NCI-H226 (cell line): Measurements from ENCODE around the gene FHOD3.

ENCODE experiments used
- DNase-seq: peaks from one replicate; pipeline ENCODE4 v3.0.0-alpha.2; 2015

Gene FHOD3

DNA sequence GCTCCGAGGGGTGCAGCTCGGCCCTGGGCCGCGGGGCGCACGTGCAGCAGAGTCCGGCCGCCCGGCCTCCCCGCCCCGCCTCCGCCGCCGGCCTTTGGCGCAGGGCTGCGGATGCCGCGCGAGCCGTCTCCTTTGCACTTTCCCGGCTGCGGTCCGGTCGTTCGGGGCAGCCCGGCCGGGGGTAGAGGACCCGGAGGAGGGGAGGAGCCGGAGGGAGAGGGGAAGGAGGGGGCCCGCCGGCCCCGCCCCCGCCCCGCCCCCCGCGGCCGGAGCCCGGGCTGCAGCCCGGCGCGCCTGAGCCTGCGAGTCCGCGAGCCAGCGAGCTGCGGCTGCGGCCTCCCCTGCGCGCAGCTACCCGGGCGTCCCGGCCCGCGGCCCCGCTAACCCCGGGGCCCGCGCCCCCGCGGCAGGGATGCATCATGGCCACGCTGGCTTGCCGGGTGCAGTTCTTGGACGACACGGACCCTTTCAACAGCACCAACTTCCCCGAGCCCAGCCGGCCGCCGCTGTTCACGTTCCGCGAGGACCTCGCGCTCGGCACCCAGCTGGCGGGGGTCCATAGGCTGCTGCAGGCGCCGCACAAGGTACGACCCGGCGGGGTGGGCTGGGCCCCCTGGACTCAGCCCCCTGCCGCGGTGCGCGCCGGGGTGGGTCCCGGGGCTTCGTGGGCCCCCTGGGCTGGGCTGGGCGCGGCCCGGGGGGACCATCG lies at the start of gene FHOD3:
Gene FHOD3, plus strand, starts transcription at position 297 of the 709 bp plus-strand sequence. Its CDS starts 123 bp downstream, at position 420.
- DNase-seq: peak; percentile 36

DNA sequence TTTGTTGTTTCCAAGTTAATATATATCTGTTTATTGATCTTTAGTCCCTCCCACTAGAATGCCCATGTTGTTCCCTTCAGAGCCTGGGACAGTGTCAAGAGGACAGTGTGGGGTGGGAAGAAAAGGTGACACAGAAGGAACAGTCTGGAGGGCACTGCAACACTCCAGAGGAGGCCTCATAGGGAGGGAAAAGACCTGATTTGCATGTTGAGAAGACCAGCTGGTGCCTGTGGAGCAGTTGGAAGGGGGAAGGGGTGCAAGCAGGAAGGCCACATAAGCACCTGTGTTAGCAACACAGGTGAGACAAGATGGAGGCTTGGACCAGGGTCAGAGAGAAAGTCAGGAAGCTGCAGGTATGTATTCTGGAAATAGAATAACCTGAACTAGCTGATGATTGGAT lies 48.1 kb upstream of the FHOD3 start:
- no peak for DNase-seq

DNA sequence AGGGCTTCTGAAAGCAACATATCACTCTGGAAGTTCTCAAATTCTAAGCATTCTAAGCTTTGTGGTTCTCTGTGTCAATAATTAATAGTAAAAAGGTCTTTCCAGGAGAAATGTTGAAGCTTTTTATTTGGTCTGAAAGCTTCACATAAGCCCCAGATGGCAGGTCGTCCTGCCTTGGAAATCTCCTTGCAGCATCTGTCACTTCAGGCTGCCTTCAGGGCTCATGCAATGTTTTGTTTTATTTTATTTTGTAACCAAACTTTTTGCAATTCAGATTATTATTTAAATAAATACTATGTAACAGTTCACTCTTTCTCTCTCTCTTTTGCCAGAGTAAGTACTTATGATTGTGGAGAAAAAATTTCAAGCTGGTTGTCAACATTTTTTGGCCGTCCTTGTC lies 46.7 kb upstream of the FHOD3 start:
- no peak for DNase-seq

DNA sequence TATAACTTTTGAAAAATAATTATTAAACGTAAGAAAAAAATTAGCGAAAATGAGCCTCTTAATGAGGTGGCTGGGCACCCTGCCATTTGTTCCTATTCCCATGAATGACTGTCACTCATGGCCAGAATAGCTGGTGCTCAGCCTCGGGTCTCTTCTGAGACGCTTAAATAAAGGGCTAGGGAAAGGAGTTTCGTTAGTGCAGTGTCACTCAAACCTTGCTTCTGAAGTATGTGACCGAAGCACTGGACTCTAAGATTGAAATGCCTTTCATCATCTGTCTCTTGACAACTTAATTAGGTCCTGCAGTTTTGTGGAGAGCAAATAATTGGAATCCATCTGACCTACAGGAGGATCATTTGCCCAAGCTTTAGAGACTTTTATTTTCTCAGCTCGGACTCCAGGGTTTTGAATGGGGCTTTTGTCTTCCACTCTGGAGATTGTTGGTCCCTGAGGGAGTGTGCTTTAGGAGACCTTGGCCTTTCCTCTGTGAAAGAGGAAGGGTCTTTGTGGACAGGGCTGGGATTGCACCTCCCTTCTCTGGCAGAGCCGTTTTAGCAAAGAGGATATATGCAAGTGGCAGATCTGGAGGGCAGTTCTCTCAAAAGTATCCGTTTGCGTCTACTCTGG lies 42.3 kb upstream of the FHOD3 start:
- no peak for DNase-seq

DNA sequence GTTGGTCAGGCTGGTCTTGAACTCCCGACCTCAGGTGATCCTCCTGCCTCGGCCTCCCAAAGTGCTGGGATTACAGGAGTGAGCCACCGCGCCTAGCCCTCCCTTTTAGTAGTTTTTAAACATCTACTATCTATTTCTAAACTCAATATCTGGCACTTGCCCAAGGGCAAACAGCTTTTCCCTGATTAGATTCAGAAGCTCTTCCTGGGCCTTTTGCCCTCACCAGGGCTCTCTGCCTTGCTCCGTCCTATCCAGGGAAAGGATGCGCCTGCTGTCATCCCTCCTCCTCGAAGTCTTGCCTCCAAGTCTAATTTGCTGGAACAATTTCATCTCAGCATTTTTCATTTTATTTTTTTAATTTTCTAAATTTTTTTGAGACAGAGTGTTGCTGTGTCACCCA lies 41.4 kb upstream of the FHOD3 start:
- DNase-seq: no peak

DNA sequence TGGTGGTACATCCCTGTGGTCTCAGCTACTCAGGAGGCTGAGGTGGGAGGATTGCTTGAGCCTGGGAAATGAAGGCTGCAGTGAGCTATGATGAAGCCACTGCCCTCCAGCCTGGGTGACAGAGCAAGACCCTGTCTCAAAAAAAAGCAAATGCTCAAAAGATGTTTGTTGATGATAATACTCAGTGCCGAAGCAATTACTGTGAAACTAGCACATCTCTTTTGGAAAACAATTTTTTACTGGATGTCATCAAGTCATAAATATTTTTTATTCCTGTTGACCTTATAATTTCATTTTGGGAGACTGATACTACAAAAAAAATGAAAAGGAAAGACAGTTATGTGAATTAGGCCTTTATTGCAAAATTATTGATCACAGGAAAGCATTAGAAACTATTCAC lies 34.5 kb upstream of the FHOD3 start:
- DNase-seq: no peak

DNA sequence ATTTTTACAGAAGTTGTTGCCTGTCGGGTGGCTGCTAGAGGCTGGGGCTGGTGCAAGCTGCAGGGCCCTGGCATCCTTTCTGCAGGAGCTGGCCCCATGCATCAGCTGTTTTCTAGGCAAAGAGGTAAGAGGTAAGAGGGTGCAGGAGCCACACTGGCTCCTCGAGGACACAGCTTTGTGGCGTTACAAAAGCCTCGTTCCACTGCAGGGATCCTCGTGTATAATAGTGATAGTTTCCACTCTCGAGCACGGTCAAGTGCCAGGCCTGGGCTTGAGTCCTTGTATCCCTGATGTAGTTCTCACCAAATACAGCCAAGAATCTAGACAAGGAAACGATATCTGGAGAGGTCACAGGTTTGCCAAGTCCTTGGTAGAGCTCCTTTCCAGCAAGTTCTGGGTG lies 33.2 kb upstream of the FHOD3 start:
- DNase-seq: no peak

DNA sequence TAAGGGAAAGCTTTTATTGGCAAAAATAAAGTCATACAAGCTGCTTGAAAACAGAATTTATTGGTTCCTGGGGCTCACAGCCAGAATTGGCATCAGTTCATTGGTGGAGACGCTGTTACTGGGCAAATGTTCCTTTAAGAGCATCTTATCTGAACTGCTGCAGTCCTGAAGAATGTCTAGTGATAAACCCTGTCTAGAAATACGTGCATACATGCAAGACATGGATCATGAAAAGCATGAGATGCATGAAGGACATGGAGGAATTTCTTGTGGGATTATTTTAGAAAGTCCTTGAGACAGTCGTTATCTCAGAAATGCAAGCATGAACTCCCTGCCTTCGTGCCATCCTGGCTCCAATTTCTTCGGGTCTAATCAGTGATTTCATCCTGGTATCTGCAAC lies 32.5 kb upstream of the FHOD3 start:
- DNase-seq: peak; percentile 45

DNA sequence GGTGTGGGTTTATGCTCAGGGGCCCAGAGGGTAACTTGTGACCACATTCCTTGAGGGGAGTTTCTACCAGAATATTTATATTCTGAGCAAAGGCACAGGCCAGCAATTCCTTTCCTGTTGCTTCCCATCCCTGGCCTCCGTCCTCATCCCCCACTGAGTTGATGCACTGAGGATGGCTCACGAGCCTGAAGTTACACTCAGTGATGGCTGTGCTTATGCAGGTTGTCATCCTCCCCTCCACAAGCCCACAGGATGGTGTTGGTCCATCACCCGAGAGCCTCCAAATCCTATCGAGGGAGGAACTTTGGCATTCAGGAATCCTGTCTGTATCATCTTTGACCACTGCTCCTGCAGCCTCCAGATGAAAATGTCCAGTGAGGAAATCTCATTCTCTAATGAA lies 28.4 kb upstream of the FHOD3 start:
- DNase-seq: no peak

DNA sequence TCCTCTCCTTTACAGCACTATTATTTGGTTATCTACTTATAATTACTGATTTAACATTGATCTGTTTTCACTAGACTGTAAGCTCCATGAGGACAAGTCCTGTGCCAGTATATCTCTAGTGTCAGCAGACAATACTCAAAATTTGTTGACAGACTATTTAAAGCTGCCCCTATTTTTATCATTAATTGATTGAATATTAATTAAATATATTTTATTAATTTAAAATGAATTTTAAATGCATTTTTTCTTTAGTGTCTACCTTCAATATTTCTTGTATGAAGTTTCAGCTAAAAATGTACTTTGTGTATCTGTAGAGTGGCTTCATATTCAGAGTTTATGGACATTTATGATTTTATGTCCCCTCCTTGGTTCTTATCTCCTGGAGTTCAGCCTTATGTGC lies 26.4 kb upstream of the FHOD3 start:
- DNase-seq: no peak

DNA sequence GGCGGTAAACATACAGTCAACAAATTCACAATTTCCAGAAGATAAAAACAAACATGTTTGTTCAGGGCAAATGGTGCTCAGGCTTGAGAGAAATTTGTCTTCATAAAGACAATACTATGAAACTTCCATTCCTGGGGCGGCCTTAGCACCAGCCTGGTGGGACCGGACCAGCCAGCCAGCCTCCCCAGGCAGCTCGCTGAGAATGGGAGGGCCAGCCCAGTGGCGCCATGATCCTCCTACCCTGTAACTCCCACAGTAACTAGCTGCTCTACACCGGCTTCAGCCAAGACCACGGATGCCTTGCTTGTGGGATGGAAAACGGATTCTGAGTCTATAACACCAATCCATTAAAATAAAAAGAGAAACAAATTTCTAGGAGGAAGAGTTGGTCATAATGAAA lies 24.2 kb upstream of the FHOD3 start:
- no peak for DNase-seq

DNA sequence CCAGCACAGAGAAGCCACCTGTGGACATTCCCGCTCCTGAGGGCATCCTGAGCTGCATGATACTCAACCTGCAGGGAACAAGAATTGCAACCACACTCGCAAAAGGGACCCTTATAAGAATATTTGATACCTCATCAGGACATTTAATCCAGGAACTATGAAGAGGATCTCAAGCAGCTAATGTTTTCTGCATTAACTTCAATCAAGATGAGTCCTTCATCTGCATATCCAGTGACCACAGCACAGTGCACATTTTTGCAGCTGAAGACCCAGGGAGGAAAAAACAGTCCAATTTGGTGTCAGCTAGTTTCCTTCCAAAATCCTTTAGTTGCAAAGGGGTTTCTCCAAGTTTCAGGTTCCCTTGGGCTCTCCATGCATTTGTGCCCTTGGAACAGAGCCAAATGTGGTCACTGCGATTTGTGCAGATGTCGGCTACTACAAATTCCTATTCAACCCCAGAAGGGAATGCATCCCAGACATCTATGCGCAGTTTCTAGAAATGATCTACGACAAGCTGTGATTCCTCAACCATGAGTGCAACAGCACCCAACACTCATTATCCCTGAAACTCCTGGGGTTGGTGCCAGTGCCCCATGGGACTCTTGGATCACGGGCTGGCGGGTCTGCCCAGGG lies 23.3 kb upstream of the FHOD3 start:
- no peak for DNase-seq

DNA sequence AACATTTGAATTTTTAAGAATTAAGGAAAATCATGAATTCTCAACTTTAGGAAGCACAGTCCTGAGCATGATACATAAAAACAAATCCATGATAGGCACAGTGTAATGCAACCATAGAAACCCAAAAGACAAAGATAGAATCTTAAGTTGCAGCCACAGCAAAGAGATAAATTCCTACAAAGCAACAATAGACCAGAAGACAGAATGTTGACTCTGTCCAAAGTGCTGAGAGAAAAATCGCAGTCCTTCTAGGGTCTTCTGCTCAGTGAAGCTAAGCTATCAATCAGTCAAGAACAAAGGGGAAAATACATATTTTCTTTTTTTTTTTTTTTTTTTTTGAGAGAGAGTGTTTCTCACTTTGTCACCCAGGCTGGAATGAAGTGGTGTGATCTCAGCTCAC lies 22.0 kb upstream of the FHOD3 start:
- no peak for DNase-seq

DNA sequence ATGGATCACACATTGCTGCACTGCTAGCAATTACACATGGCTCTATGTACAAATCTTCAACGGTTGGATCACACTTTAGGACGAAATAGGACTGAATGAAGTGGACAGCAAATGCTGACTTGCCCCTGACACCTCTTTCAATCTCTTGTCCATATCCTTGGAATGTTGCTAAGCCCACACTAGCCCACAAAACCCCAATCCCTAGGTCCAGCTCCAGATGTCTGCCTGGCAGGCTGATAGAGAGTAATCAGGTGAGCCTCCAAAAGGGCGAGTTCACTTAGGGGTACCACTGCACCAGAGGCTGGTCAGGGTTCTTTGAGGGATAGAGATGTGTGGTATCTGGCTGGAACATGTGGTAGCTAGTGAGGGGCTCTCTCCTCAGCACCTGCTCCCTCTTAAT lies 18.5 kb upstream of the FHOD3 start:
- no peak for DNase-seq

DNA sequence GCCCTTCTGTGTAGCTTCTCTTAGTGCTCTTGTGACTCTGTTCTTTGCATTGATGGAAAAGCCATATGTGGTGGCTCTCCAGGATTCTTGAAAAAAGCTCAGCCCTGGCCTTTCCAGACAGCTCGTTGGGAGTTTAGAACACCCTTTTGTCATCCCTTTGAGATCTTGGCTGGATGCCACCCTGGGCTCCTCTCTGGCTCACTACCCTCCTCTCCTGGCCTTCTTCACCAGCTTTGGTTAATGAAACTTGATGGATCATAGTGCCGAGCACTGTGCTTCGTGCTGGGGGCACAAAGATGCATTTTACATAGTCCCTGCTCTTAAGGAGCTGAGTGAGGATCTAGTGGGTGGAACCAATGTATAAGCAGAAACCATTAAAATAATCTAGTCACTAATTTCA lies 15.6 kb upstream of the FHOD3 start:
- DNase-seq: no peak

DNA sequence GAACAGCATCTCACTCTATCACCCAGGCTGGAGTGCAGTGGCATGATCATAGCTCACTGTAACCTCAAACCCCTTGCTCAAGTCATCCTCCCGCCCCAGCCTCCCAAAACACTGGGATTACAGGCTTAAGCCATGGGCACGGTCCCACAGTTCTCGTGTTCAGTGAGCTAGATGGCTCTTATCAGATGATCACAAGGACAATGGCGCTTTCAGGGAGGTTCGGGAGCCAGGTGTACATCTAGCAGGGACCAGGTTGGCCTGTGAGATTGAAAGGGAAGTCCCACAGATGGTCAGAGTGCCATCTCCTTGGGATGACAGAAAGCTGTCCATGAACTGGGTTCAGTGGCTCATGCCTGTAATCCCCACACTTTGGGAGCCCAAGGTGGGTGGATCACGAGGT lies 14.1 kb upstream of the FHOD3 start:
- no peak for DNase-seq

DNA sequence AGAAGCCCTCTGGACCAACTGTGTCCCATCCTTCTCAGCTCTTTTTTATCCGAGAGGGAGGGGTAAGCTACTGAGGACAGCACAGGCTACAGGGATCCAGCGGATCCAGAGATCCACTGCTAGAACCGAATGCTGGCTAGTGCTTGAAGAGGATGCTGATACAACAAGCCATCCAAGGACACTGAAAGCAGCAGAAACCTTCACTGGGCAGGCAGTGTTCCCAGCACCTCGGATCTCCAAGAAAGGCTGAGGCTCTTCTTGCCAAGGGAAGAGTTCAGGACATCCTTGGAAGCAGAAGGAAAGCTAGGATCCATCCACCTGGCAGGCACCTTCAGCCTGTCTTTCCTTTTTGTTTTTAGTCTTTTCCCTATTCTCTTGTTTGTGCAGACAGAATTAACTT lies 13.2 kb upstream of the FHOD3 start:
- no peak for DNase-seq

DNA sequence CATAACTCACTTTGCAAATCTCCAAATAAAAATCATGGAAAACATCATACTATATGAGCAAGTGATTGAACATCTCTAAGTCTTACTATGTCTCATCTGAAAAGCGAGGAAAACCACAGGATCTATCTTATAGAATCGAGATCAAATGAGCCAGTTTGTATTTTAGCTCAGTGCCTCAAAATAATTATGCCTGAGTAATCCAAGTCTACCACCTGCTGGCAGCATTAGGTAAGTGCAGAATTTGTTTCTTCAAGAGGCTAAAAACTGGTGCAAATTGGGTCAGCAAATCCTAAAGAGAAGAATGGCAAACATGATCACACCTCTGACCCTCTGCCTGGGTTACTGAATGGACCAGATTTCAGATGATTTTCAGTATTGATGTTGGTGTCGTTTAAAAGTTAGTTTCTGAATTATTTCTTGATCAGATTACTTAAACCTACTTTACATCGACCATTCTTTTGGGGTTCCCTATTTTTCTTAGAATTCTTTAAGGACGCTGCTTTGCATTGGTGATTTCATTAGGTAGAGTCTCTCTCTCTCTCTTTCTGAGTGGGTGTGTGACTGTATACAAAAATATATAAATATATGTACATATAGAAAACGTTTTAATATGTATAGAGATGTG lies 12.7 kb upstream of the FHOD3 start:
- no peak for DNase-seq

DNA sequence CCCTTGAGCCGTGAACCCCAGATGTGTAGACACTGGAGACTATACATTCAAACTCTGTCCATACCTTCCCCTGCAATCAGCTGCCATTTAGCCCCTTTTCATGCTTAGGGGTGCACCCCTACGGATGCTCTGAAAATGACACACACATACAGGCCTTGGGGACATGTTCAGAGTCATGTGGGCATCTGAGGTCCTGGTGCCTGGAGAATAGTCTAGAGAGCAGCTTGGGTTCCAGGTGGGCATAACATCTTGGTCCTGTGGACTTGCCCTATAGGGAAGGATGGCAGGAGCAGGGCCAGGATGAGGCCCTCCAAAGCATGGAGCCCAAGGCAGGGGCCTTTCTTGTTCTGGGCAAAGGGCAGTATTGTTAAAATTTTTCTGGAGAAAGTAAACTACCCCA lies 9.9 kb upstream of the FHOD3 start:
- no peak for DNase-seq

DNA sequence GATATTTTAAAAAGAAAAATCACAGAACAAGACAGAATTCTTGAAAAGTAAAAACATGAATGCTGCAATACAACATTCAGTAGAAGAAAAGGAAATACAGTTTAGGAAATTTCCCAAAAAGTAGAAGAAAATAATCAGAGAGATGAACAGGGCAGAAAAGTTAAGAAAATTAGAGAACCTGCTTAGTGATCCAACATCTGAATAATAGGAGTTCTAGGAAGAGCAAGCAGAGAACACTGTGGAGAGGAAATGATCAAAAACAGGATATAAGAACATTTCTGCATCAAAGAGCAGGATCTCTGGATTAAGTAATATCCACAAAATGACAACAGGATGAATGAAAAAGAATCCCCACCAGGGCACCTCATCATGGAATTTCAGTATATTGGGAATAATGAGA lies 8.8 kb upstream of the FHOD3 start:
- no peak for DNase-seq

DNA sequence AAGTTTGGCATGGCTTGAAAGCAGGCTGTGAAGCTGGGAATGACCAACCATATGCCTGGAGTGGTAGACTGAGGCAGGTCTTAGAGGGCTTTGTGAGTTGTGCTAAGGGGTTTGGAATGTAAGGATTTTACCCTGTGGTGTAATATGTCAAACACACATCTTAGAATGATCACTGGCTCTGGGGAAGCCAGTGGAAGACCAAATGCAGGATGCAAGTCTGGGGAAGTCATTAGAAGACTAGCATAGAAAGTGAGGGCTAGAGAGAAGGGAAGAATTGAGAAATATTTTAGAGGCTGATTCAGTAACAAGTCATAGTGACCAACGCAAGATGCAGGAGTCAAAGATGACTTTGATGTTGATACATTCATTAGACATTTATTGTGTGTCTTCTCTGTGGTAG lies 3.5 kb upstream of the FHOD3 start:
- no peak for DNase-seq

DNA sequence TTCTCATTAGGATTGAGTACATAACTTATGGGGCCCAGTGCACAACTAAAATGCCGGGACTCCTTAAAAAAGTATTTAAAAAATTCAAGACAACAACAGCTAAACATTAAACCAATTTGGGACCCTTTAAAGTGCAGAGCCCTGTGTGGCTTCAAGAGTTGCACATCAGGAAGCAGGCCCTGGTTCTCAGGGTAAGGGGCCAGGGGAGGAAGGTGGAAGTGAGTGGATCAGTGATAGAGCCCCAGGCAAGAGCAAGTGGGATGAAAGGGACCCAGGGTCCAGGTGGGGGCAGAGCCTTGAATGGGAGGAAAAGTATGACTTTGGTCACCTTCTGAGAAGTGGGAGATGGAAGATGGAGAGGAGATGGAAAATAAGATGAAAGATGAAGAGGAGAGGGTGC lies 2.3 kb upstream of the FHOD3 start:
- DNase-seq: no peak

DNA sequence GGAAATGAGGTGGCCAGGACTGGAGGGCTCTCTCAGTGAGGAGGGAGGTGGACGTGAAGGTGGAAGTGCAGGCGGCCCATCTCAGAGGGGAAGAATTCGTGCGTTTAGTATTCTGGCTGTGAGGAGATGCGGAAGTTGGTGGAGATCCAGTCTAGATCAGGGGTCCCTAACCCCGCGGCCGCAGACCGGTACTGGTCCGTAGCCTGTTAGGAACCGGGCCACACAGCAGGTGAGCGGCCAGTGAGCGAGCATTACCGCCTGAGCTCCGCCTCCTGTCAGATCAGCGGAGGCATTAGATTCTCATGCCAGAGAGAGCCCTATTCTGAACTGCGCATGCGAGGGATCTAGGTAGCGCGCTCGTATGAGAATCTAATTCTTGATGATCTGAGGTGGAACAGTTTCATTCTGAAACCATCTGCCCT lies 1.6 kb upstream of the FHOD3 start:
- no peak for DNase-seq
